Measurements from ENCODE around the gene PPP1R14B.
A peak's percentile ranks its signal among the peaks of the same experiment; 100 is the strongest.

Gene PPP1R14B

DNA sequence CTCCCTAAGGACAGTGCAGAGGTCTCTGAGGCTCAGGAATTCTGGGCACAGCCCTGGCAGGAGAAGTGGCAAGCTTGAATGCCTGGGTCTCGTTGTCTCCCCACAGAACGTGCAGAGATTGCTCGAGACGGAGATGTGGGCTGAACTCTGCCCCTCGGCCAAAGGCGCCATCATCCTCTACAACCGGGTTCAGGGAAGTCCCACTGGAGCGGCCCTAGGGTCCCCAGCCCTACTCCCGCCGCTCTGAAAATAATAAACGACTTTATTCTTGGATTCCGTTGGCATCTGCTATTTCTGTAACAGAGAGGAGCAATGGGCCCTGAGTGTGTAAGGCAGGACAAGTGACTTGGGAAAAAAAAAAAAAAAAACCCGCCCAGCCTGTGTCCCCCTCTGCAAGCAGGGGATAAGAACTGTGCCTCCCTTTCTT, 17.0 kb downstream of the PPP1R14B start:
- DNase-seq = no peak

DNA sequence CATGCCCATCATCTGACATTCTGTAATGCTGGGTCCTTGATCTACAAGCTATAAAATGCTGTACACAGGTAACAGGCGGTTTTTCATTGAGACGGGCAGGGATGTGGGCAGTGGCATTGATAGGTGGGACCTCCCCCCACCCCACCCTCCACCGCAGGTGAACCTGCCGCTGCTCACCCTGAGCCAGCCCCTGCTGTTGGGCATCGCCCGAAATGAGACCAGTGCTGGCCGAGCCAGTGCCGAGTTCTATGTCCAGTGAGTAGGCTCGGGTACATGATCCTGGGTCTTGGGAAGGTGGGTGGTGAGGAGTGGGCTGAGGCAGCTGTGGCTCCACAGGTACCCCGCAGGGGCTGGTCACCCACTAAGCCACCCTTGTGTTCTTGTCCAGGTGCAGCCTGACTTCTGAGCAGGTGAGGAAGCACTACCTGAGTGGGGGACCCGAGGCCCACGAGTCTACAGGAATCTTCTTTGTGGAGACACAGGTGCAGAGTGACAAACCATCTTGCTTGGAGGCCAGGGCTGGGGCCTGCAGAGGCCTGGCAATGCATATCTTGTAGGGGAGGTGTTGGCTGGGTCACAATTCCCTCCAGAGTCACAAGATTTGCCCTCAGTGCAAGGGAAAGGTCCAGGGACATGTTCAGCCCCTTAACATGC, 17.5 kb downstream of the PPP1R14B start:
- no peak for DNase-seq

DNA sequence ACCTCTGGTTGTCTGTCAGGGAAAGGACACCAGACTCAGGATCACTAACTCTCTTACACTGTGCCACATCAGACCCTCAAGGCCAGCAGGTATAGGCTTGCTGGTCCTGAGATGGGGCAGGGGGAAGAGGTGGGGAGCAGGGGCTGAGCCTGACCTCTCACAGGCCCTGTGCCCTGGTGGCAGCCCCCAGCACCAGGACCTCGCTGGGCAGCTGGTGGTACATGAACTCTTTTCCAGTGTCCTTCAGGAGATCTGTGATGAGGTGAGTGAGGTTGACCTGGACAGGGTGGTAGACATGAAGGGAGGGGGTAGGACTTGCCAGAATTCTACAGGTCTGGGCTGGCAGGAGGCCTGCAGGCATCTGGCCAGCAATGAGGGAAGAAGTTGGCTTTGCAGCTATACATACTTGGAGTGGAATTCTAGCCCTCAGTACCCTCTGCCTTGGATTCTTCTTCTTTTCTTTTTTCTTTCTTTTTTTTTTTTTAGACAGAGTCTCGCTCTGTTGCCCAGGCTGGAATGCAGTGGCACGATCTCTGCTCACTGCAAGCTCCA, 19.3 kb downstream of the PPP1R14B start:
- DNase-seq = no peak

DNA sequence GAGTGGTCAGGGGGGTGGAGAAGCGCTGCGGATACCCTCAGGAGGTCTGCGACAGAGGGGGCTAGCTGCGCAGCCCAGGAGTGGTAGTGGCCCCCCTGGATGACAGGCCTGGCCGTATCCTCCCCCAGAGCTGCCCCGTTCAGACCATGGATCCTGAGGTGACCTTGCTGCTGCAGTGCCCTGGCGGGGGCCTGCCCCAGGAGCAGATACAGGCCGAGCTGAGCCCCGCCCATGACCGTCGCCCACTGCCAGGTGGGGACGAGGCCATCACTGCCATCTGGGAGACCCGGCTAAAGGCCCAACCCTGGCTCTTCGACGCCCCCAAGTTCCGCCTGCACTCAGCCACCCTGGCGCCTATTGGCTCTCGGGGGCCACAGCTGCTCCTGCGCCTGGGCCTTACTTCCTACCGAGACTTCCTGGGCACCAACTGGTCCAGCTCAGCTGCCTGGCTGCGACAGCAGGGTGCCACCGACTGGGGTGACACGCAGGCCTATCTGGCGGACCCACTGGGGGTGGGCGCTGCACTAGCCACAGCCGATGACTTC, 20.2 kb downstream of the PPP1R14B start:
- DNase-seq = peak; percentile 74

DNA sequence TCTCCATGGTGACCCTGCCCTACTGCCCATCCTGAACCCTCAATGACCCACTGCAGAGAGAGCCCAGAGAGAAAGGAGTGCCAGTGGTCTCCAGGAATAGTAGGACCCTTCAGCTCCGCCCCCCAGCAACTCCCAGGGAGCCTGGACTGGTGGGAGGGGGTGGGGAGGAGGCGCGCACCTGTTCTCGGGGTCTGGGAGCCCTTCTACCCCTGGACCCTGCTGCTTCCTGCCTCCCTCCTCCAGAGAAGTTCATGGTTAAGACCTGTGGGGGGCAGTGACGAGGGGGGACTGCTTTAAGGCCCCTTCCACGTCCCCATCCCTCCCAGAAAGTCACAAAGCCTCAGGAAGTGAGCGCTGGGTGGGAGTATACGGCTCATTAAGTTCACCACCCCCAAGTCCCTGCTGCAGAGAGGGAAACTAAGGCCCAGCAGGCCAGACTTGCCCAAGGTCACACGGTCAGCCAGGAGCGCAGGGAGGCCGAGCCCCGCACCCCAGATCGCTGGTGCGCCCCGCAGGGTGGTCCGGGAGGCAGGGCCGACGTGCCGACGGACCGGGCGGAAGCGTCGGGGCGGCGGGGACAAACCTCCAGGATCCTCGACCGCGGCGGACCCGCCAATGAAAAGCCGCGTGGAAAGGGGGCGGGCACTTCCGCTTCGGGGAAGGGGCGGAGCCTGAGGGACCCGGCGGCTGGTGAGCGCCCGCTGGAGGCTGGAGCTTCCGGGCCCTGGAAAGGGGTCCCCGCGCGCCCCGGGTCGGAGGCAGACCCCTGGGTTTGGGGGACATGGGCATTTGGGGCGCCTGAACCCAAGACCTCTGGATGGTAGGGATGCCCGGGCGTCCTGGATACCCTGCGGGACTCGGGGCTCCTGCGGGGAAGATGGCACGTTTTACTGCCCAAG, 20.9 kb downstream of the PPP1R14B start, which contains the start of the genes NUDT22 and TRPT1:
TSS of gene NUDT22 (plus strand) at position 667 of the 899 bp plus-strand sequence. CDS start 379 bp downstream, outside the sequence.
TSS of gene TRPT1 (minus strand) at position 579 of the 899 bp plus-strand sequence. CDS start at position 253, 326 bp downstream.
- peak; percentile 75 for DNase-seq

DNA sequence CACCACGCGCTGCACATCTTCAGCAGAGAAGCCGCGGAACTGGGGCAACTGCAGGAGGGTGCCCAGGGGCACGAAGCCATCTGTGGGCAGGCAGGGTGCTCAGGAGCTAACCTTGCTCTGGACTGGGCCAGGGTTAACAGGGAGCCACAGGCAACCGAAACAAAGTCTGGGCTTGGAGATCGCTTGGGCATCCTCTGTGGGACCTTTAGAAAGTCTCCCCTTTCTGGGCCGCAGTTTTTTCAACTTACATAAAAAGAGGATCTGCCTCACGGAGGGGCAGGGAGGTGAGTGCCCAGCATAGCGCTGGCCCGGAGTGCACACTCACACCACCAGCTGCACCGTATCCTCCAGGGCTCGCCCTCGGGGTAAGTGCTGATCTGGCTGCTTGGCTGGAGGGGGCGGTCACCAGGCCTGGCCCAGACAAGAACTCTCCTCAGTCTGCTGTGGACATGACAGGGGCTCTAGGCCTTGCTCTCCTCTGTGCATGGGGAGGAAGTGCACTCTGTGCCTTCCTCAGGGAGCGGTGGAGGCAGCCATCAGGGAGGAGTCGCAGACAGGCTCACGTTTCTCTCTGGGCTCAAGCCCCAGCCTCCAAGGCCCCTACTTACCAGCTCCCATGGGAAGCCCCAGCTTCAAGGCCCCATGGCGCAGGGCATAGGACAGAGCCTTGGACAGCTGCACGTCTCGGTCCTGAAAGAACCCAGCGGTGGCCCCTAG, 21.7 kb downstream of the PPP1R14B start:
- no peak for DNase-seq

DNA sequence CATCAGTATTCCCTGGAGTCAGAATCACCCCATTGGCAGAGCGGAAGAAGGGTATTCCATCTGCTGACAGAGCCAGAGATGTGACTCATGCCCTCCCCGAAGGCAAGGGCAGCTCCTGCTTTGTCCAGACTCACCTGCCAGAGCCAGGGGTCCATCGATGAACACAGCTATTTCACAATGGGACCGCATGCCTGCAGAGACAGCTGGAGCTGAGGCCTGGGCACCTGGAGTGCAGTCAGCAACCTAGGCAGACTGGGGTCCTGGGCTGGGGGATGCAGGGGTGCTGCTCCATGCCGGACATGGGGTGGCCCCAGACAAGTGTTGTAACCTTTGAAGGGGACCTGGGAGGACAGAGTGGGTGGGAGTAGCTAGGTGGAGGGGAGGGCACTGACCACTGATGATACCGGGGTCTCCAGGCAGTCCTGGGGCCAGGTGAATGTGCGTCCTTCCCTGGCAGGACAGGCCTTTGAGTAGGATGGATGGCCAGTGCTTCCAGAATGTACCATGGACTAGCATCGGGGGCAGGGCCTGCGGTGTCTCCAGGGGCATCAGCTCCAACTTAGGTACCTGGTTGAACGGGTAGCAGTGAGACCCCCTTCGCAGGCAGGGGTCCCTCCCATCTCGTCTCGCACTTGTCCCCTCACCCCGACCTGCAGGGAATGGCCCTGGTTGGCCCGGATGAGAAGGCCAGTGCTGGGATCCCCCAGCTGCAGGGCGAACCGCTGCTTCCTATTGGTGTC, 22.4 kb downstream of the PPP1R14B start:
- no peak for DNase-seq

DNA sequence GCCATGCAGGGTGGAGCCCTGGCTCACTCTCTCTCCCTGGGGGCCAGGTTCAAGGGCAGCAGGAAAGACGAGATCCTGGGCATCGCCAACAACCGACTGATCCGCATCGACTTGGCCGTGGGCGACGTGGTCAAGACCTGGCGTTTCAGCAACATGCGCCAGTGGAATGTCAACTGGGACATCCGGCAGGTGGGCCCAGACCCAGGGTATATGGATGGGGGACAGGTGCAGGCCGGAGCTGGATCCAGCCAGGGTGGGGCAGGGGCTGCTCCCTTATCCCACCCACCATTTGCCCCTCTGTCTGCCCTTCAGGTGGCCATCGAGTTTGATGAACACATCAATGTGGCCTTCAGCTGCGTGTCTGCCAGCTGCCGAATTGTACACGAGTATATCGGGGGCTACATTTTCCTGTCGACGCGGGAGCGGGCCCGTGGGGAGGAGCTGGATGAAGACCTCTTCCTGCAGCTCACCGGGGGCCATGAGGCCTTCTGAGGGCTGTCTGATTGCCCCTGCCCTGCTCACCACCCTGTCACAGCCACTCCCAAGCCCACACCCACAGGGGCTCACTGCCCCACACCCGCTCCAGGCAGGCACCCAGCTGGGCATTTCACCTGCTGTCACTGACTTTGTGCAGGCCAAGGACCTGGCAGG, 23.6 kb downstream of the PPP1R14B start:
- DNase-seq = no peak

DNA sequence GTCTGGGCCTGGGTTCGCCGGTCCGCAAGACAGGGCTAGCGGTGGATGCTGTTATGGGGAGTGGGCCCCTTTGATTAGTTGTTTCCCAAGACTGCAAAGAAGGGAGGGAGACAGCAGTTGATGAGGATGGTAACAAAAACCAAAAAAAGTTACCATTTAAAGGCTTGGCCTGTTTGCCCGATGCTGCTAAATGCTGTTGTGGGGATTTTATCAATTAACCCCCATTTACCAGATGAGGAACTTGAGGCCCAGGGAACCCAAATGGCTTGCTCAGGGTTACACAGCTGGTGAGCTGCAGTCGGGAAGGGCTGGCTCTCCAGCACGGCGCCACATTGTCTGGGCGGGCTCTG, 24.1 kb downstream of the PPP1R14B start:
- no peak for DNase-seq

DNA sequence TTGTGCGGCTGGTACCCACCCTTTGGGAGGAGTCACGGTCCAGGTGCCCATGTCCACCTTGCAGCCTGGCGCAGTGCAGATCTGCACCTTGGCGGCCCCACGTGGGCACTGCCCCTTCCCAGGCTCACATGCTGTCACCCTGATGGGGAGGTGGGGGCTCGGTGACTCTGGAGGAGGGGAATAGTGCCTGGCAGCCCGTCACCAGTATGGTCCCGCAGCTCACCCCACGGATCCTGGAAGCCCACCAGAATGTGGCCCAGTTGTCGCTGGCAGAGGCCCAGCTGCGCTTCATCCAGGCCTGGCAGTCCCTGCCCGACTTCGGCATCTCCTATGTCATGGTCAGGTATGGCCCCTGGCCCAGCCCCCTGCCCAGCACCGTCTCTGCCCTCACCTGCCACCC, 25.9 kb downstream of the PPP1R14B start:
- DNase-seq = no peak

DNA sequence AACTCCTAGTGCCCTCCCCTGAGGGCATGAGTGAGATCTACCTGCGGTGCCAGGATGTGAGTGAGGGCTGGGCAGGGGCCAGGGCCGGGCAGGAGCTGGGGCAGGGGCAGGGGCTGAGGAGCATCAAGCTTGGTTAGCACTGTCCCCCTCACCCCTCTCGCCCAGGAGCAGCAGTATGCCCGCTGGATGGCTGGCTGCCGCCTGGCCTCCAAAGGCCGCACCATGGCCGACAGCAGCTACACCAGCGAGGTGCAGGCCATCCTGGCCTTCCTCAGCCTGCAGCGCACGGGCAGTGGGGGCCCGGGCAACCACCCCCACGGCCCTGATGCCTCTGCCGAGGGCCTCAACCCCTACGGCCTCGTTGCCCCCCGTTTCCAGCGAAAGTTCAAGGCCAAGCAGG, 26.5 kb downstream of the PPP1R14B start:
- DNase-seq = no peak

DNA sequence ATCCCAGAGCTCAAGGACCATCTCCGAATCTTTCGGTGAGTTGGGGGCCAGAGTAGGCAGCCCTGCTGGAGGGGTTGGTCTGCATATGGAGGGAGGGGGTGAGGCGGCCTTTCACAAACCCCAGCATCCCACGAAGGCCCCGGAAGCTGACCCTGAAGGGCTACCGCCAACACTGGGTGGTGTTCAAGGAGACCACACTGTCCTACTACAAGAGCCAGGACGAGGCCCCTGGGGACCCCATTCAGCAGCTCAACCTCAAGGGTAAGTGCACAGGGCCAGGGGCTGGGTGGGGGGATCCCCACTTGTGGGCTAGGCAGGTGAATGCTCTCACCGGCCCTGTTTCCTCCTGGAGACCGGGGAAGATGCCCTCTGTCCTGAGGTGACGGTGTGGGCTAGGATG, 27.0 kb downstream of the PPP1R14B start:
- no peak for DNase-seq

DNA sequence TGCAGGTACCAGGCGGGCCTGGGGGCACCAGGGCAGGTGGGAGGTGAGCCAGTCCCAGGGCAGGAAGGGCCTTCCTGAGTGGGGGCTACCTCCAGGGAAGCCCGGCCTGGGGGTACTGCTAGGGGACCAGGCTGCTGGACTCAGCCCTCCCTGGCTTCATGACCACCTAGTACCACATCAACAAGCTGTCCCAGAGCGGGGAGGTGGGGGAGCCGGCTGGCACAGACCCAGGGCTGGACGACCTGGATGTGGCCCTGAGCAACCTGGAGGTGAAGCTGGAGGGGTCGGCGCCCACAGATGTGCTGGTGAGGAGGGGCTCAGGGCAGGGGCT, 27.4 kb downstream of the PPP1R14B start:
- no peak for DNase-seq

DNA sequence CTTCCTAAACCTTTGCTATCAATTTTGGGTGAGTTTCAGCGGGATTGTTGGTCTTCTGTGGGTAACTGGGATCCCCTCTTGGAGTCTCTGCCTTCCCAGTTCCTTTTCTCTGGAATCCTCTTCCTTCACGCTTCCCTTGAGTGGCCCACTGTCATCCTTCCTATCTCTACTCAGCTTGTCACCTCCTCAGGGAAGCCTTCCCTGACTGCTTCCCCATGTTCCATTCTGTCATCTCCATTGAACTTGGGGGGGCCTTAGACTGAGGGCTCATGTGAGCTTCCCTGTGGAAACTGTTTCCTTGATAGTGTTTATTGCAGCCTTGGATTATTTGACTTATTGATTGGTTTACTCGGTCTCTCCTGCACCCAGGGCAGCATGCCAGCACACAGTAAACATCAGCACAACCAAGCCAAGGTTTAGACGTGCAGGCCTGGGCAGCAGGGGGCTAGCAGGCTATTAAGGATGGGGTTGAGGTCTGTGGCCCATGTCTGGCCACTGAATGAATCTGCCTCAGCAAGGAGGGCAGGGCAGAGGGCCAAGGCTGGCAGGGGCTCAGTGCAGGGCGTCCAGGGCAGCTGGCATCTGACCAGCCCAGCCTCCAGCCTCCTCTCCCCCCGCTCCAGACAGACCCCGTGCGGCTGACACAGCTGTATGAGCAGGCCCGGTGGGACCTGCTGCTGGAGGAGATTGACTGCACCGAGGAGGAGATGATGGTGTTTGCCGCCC, 28.0 kb downstream of the PPP1R14B start:
- no peak for DNase-seq

DNA sequence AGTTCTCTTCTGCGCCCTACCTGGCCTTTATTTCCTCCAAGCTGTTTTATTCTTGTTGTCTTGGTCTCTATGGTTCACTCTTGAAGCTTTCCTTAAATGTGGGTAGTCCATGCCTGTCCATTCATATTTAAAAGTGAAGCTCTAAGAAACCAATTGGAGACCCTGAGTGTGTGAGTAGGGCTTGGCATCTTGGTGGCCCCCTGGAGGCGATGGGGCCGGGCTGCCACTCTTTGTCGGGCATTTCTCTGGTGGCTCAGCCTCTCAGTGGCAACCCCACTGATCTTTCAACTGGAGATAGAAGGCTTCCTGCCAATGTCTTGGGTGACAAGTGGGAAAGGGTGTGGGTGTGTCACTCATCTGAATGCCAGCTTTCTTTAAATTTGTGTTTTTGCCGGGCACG, 29.9 kb downstream of the PPP1R14B start:
- no peak for DNase-seq

DNA sequence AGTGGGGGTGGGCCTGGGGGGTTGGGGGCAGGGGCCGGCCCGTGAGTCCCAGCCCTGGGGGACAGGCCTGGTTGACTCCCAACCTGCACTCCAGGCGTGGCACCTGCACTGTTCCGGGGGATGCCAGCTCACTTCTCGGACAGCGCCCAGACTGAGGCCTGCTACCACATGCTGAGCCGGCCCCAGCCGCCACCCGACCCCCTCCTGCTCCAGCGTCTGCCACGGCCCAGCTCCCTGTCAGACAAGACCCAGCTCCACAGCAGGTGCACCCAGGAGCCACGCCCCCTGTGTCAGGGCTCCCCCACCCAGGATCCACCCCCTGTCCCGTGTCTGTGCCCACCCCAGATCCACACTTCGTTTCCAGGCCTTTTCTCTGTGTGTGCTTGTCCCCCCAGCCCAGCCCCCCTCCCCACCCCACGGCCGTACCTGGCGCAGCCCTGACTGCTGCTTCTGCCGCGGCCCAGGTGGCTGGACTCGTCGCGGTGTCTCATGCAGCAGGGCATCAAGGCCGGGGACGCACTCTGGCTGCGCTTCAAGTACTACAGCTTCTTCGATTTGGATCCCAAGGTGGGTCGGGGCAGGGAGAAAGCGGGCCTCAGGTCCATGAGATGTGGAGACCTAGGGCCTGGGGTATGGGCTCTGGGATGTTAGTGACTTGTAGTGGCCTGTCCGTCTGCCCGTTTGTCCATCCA, 35.4 kb downstream of the PPP1R14B start:
- DNase-seq = no peak

DNA sequence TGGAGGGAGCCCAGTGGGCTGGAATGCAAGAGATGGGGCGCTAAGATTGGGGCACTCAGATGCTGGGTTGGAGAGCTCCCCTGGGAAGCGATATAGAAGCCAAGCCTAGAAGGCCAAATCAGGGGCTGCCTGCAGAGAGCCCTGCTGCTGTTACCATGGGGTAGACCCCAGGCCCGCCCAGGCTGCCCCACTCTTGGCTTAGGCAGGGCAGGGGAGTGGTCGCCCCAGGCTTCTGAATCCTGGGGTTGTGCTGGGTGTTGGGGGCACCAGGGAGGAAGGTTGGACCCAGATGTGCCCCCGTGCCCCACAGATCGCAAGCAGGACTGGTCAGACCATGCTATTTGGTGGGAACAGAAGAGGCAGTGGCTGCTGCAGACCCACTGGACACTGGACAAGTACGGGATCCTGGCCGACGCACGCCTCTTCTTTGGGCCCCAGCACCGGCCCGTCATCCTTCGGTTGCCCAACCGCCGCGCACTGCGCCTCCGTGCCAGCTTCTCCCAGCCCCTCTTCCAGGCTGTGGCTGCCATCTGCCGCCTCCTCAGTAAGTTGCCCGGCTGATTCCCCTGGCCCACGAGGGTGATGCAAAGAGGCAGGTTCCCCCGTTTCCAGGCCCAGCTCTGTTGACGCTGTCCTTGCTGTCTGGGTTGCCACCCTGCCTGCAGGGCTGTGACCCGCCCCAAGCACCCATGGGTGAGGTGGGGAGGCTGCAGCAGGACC, 36.3 kb downstream of the PPP1R14B start:
- DNase-seq = no peak

DNA sequence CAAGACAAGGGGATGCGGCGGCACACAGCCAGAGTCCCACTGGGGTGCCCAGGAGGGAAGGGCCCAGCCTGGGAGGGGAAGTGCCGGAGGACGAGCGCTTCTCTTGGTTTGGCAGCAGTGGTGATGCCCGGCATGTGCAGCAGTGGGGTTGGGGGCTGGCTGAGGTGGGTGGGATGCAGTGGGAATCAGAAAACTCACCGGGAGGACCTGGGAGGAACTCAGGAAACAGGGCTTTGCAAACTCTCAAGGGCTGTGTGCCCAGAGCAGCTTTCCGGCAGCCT, 37.2 kb downstream of the PPP1R14B start:
- no peak for DNase-seq

DNA sequence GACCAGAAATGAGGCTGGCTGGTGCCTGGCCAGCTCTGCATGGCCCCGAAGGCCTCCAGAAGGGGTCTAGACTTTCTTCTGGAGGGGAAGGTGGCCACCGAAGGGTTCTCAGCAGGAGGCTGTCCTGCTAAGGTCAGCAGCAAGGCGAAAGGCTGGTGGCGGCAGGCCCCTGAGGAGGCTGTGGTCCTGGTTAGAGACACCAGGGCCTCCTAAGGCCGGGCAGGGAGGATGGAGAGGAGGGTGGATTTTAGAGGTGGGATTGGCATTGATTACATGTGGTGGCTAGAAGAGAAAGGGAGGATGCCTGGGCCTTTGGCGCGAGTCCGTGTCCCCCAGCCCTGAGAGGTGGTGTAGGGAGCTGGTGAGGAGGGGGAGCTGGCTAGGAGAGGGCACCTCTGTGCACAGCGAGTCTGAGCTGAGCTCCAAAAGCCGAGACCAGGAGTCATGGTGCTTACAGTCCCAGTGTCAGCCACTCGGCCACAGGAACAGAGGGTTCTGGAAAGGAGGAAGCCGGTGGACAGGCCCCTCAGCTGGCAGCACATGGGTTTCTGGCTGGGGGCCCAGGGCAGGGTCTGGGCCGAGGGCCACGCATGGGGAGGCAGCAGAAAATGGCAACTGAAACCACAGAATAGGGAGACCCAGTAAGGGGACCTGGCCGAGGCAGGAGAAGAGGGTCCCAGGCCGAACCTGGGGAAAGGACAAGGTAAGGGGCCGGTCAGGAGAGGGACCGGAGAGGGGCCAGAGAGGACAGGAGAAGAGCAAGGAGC, 37.8 kb downstream of the PPP1R14B start:
- no peak for DNase-seq
